HepG2 (cell line): ENCODE data around the gene CES2.

Experiments
- ESRRA ChIP-seq: sonication (generic); formaldehyde crosslinking; IDR thresholded peaks from 2 replicates; pipeline ENCODE4 v1.5.1; 2020; ENCODE audit warnings: mild to moderate bottlenecking, low read depth, missing genetic modification reagents
- FOXK1 ChIP-seq: sonication (generic); formaldehyde crosslinking; IDR thresholded peaks from 2 replicates; pipeline ENCODE4 v1.4.0; 2020; ENCODE audit warnings: low read depth, missing genetic modification reagents, borderline replicate concordance
- GFI1 ChIP-seq: sonication (generic); formaldehyde crosslinking; IDR thresholded peaks from 2 replicates; pipeline ENCODE4 v1.5.0; 2020; ENCODE audit warnings: missing genetic modification reagents, mild to moderate bottlenecking, borderline replicate concordance
- NBN ChIP-seq: fragments of 450-650 bp; conservative IDR thresholded peaks from 2 replicates; pipeline ENCODE4 v1.6.1; 2017
- SOX5 ChIP-seq: IDR thresholded peaks from 2 replicates; pipeline ENCODE4 v1.6.1; 2016; ENCODE audit warnings: borderline replicate concordance
- ZFP36 ChIP-seq: fragments of 150-350 bp; IDR thresholded peaks from 2 replicates; pipeline ENCODE4 v1.6.1; 2018; ENCODE audit warnings: borderline replicate concordance, low read length, low read depth; ENCODE audit not compliant: partially characterized antibody
- TF ChIP-seq, protein P1 (sequence below): IDR thresholded peaks from 2 replicates; pipeline ENCODE4 v1.6.1; 2016
- TF ChIP-seq, protein P2 (sequence below): sonication (generic); formaldehyde crosslinking; IDR thresholded peaks from 2 replicates; pipeline ENCODE4 v1.5.0; 2020; ENCODE audit warnings: mild to moderate bottlenecking, missing genetic modification reagents, moderate library complexity

DNA sequence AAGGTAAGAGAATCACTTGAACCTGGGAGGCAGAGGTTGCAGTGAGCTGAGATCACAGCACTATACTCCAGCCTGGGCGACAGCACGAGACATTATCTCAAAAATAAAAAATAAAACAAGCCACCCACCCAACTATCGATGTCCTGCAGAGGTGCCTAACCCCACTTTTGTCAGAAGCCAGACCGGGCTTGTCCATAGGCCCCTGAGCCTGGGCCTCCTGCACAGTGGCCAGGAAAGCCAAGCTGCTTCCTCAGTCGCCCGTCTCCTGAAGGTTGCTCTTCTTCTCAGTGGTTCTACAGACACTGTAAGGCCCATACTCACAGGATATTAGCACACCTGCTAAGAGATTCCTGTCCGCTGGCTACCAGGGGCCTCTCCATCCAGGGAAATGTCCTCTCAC, 11.2 kb downstream of the CES2 start:
- TF ChIP-seq GFI1 (CRISPR knock-in tag) (no peak), ESRRA (no peak), SOX5 (no peak), FOXK1 (no peak), ZFP36 (no peak), NBN (no peak)
- TF ChIP-seq, protein P1, sequence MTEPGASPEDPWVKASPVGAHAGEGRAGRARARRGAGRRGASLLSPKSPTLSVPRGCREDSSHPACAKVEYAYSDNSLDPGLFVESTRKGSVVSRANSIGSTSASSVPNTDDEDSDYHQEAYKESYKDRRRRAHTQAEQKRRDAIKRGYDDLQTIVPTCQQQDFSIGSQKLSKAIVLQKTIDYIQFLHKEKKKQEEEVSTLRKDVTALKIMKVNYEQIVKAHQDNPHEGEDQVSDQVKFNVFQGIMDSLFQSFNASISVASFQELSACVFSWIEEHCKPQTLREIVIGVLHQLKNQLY (CRISPR knock-in tag) = no peak
- TF ChIP-seq, protein P2, sequence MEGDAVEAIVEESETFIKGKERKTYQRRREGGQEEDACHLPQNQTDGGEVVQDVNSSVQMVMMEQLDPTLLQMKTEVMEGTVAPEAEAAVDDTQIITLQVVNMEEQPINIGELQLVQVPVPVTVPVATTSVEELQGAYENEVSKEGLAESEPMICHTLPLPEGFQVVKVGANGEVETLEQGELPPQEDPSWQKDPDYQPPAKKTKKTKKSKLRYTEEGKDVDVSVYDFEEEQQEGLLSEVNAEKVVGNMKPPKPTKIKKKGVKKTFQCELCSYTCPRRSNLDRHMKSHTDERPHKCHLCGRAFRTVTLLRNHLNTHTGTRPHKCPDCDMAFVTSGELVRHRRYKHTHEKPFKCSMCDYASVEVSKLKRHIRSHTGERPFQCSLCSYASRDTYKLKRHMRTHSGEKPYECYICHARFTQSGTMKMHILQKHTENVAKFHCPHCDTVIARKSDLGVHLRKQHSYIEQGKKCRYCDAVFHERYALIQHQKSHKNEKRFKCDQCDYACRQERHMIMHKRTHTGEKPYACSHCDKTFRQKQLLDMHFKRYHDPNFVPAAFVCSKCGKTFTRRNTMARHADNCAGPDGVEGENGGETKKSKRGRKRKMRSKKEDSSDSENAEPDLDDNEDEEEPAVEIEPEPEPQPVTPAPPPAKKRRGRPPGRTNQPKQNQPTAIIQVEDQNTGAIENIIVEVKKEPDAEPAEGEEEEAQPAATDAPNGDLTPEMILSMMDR (CRISPR knock-in tag) = no peak
